OCI-LY7 (cell line): ENCODE results near the gene CDK18. TPM values are rescaled to one million over a fixed set of nuclear protein-coding genes. Genes with fewer than 3 reads are reported as not detected.
"Not testable (repeated sequence)": the region's sequence is repeated elsewhere in the genome, so short reads cannot be mapped to it uniquely, and the experiment has no call there.

ENCODE experiments used
- BruUV-seq: library from RNA; stranded (reverse); fragments of 400-500 nt; replicated peaks from 2 replicates; lab custom pipeline; 2021; lab: Mats Ljungman, UMichigan
- CTCF ChIA-PET: fragments of 300-600 bp; sonication (Branson Sonifier 250); formaldehyde crosslinking; loops from one replicate; lab custom pipeline; 2022; ENCODE audit warnings: antibody characterized with exemption; ENCODE audit not compliant: unreplicated experiment; lab: Charles Lee
- POLR2A ChIA-PET: fragments of 300-600 bp; sonication (Branson Sonifier 250); formaldehyde crosslinking; loops from one replicate; lab custom pipeline; 2022; ENCODE audit warnings: antibody characterized with exemption; lab: Charles Lee
- DNase-seq: peaks from one replicate; pipeline ENCODE4 v3.0.0-alpha.2; 2015; ENCODE audit warnings: low spot score
- H2AFZ ChIP-seq: fragments of 200-600 bp; sonication (generic), shearing (Covaris generic); 2 replicates; pipeline ENCODE4 v1.6.1; 2014; ENCODE audit warnings: mild to moderate bottlenecking, antibody characterized with exemption, low read length, moderate library complexity
- H3K27ac ChIP-seq: fragments of 200-600 bp; sonication (generic); 2 replicates; pipeline ENCODE4 v1.5.1; 2014; ENCODE audit warnings: mixed run types, low read depth, mild to moderate bottlenecking, moderate library complexity, low read length, inconsistent platforms; ENCODE audit not compliant: poor library complexity, severe bottlenecking
- H3K36me3 ChIP-seq: fragments of 200-600 bp; sonication (generic); 2 replicates; pipeline ENCODE4 v1.6.1; 2014; ENCODE audit warnings: mild to moderate bottlenecking, antibody characterized with exemption, low read length, moderate library complexity, mixed read lengths; ENCODE audit not compliant: insufficient read depth
- H3K4me1 ChIP-seq: fragments of 200-600 bp; sonication (generic); 2 replicates; pipeline ENCODE4 v1.5.1; 2014; ENCODE audit warnings: mild to moderate bottlenecking, low read length; ENCODE audit not compliant: insufficient read depth, poor library complexity, severe bottlenecking
- H3K4me2 ChIP-seq: fragments of 200-600 bp; sonication (generic); 2 replicates; pipeline ENCODE4 v1.6.1; 2014; ENCODE audit warnings: mild to moderate bottlenecking, low read length
- H3K4me3 ChIP-seq: fragments of 200-600 bp; sonication (generic); 2 replicates; pipeline ENCODE4 v1.5.1; 2014; ENCODE audit warnings: mild to moderate bottlenecking, low read depth, low read length; ENCODE audit not compliant: poor library complexity, severe bottlenecking
- H3K79me2 ChIP-seq: fragments of 200-600 bp; sonication (generic); 2 replicates; pipeline ENCODE4 v1.6.1; 2016; ENCODE audit warnings: low read depth, mild to moderate bottlenecking, low read length, moderate library complexity, mixed read lengths; ENCODE audit not compliant: insufficient read depth
- H3K9me2 ChIP-seq: fragments of 200-600 bp; sonication (generic); 2 replicates; pipeline ENCODE4 v1.6.1; 2016; ENCODE audit warnings: mild to moderate bottlenecking, low read length, mixed read lengths; ENCODE audit not compliant: insufficient read depth
- H3K9me3 ChIP-seq: fragments of 200-600 bp; sonication (generic); 2 replicates; pipeline ENCODE4 v1.6.1; 2014; ENCODE audit warnings: mild to moderate bottlenecking, mixed run types, low read length, mixed read lengths
- H4K20me1 ChIP-seq: fragments of 200-600 bp; sonication (generic); 2 replicates; pipeline ENCODE4 v1.6.1; 2014; ENCODE audit warnings: mild to moderate bottlenecking, antibody characterized with exemption, low read length, moderate library complexity, mixed read lengths; ENCODE audit not compliant: insufficient read depth
- CTCF ChIP-seq: fragments of 200-600 bp; sonication (generic); conservative IDR thresholded peaks from 2 replicates; pipeline ENCODE4 v1.5.1; 2014; ENCODE audit warnings: mild to moderate bottlenecking, antibody characterized with exemption, low read length, moderate library complexity, mixed read lengths
- EZH2phosphoT487 ChIP-seq: fragments of 200-600 bp; sonication (generic); IDR thresholded peaks from 2 replicates; pipeline ENCODE4 v1.6.1; 2018; ENCODE audit warnings: low read depth, borderline replicate concordance, mild to moderate bottlenecking, mixed run types, antibody characterized with exemption, low read length, moderate library complexity, mixed read lengths
- intact Hi-C: fragments of 100-400 bp; cut with micrococcal nuclease; formaldehyde crosslinking; loops from one replicate; pipeline ENCODE4 v1.10.0; 2022; ENCODE audit not compliant: unreplicated experiment
- total RNA-seq, 2 experiments: library from RNA; depleted of rRNA in 1 of 2; stranded (reverse); fragments of >200 nt in 1 of 2; shearing (Covaris generic) in 1 of 2; gene quantifications; 2 replicates each; pipeline ENCODE4 v1.2.3, GENCODE V29; 2014 to 2022

The CDK18 gene
- total RNA-seq, 2 experiments from 2014 or later = 10.1 to 21.2 TPM

GRCh38 chr1:205480349-205480985 is 24.0 kb upstream of the CDK18 start:
- no peak overlapping the region for H3K27ac ChIP-seq
- no peaks in the 10 kb centered on the region for H3K9me2 ChIP-seq
- CTCF ChIA-PET = no interaction called here
- peaks cover 14% of the 10 kb centered on the region for H3K4me1 ChIP-seq
- H3K79me2 ChIP-seq = no peaks in the 10 kb centered on the region
- POLR2A ChIA-PET = no interaction called here
- BruUV-seq = no TSS peak
- H4K20me1 ChIP-seq = no peaks in the 10 kb centered on the region
- intact Hi-C loops = no loop called here
- peaks cover 10% of the 10 kb centered on the region; the same call in 1 of the 2 replicates for H3K9me3 ChIP-seq
- DNase-seq = peak; percentile 42
- H3K4me3 ChIP-seq = no peak overlapping the region
- peak overlapping the region; percentile 48 for H3K4me2 ChIP-seq
- no peak for TF ChIP-seq EZH2phosphoT487
- TF ChIP-seq CTCF = no peak
- no peaks in the 10 kb centered on the region for H3K36me3 ChIP-seq
- H2AFZ ChIP-seq = no peak overlapping the region

GRCh38 chr1:205481218-205481617 is 23.3 kb upstream of the CDK18 start:
- CTCF ChIA-PET = no interaction called here
- Histone ChIP-seq H3K36me3 (no peaks in the 10 kb centered on the region), H3K4me1 (peaks cover 14% of the 10 kb centered on the region), H3K9me3 (peaks cover 2% of the 10 kb centered on the region; the same call in 1 of the 2 replicates), H2AFZ (no peak overlapping the region), H3K4me3 (no peak overlapping the region), H3K9me2 (no peaks in the 10 kb centered on the region), H3K27ac (no peak overlapping the region), H4K20me1 (no peaks in the 10 kb centered on the region), H3K4me2 (peak overlapping the region; percentile 46; the same call in 1 of the 2 replicates), H3K79me2 (no peaks in the 10 kb centered on the region)
- no TSS peak for BruUV-seq
- DNase-seq = no peak
- intact Hi-C loops = no loop called here
- TF ChIP-seq CTCF (no peak), EZH2phosphoT487 (no peak)
- POLR2A ChIA-PET = no interaction called here

GRCh38 chr1:205481629-205482151 is 22.8 kb upstream of the CDK18 start:
- no peak for DNase-seq
- intact Hi-C loops = no loop called here
- TF ChIP-seq EZH2phosphoT487 (no peak), CTCF (no peak)
- no peaks in the 10 kb centered on the region for H3K9me3 ChIP-seq
- CTCF ChIA-PET = no interaction called here
- POLR2A ChIA-PET = no interaction called here
- H3K27ac ChIP-seq = no peak overlapping the region
- no peaks in the 10 kb centered on the region for H3K9me2 ChIP-seq
- H3K4me2 ChIP-seq = no peak overlapping the region
- H4K20me1 ChIP-seq = no peaks in the 10 kb centered on the region
- H3K36me3 ChIP-seq = no peaks in the 10 kb centered on the region
- peaks cover 14% of the 10 kb centered on the region for H3K4me1 ChIP-seq
- BruUV-seq = no TSS peak
- H2AFZ ChIP-seq = no peak overlapping the region
- no peak overlapping the region for H3K4me3 ChIP-seq
- H3K79me2 ChIP-seq = no peaks in the 10 kb centered on the region

GRCh38 chr1:205482587-205482986 is 21.9 kb upstream of the CDK18 start:
- H3K9me3 ChIP-seq, H3K4me2 ChIP-seq, CTCF ChIA-PET, intact Hi-C loops, H4K20me1 ChIP-seq, H3K27ac ChIP-seq, POLR2A ChIA-PET, H3K4me3 ChIP-seq, H3K36me3 ChIP-seq, H3K79me2 ChIP-seq, H3K9me2 ChIP-seq, DNase-seq, BruUV-seq, H2AFZ ChIP-seq: not testable (repeated sequence)
- peaks cover 14% of the 10 kb centered on the region for H3K4me1 ChIP-seq
